Superior temporal gyrus (tissue), 1 donor: ENCODE data around the gene ZNF609.
A peak's percentile ranks its signal among the peaks of the same experiment; 100 is the strongest.
"Not testable (repeated sequence)": the region's sequence is repeated elsewhere in the genome, so short reads cannot be mapped to it uniquely, and the experiment has no call there.

Source experiments
- DNase-seq: peaks from one replicate; pipeline ENCODE4 v3.0.0-alpha.2; 2016; ENCODE audit errors: extremely low spot score

The ZNF609 gene

DNA sequence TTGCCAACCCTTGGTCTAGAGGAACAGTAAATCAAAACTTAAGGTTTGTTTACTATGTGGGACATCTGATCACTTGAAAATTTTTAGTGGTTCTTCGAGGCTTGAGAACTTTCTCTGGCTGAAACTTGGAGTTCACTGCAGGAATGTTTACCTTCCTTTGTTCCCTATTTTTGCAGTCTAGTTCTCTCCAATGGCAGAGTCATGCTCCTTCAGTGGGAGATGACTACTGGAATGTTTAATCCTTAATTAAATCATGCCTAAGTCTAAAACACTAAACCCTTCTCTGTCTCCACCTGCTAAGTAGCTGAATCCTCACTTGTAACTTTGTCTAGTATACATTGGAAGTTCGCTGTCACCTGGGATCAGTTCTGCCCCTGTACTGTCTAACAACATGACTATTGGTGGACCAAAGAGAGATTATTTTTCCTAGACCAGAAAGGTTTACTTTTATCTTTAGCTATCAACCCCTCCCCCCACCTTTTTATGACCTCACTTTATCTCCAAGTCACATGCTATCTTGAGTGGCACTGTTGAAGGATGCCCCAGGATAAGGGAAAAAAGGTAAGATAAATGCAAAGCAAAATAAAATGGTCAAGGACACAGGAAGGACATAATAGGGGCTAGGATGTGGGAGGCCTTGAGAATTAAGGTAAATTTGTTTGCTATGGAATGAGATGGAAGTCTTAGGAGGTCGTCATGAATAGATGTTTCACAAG, 1.2 kb upstream of the ZNF609 start:
- DNase-seq = no peak

DNA sequence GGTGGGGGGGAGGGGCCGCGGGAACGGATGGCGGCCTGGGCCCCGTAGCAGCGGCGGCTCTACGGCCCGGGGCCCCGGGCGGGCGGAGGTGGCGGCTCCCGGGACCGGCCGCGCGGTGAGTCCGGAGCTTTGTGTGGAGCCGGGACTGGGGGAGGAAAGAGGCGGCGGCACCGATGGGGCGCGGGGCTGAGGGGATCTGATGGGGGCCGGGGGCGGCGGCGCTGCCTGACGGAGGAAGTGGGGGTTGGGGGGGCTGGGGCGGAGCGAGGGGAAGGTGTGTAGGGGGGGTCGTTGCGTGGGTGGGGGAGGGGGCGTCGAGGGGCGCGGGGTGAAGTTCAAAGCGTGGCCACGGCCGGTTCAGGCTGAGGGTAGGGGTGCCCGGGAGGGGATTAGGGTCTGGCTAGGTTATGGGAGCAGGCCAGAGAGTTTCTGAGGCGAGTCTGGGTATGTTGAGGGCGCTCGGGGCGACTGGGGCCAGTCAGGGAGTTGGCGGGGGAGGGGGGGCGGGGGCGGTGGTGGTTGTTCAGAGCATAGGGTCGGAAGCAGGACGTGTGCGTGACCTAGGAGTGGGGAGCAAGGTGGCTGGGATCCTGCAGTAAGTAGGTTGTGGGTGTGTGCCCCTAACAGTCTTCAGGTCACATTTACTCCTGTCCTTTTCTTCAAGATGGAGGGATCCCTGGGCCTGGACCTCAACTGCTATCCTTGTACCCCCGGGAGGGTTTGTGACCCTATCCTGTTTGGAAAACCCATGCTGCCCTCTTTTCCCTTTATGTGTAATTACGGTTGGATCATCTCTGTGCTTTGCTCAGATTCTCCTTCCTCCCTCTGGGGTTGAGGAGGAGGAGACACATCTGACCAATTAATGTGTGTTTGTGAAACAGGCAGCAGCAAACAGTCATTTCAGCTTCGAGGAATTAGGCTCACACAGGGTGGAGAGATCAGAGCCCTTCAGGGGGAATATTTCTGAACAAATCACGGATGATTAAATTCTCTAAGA, 644 bp downstream of the ZNF609 start:
- peak; percentile 84 for DNase-seq

DNA sequence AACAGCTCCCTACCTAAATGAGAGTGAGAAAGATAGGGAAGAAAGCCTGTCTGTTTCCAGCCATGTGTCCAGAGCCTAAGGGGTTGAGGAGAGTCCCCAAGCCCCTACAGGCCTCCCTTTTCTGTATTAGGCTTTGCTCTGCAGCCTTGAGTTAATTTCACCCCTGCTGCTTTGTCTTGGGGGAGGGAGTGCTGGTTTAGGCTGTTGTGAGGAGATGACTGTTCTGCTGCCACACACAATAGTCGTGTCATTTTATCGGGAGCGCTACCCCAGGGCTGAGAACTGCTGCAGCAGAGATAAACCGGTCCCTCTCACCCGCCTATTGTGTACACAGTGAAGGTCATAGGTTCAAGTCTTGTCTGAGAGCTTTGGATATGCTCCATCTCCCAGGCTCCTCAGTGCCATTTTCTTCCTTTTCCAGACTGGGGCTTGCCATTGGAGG, 1.4 kb downstream of the ZNF609 start:
- no peak for DNase-seq

DNA sequence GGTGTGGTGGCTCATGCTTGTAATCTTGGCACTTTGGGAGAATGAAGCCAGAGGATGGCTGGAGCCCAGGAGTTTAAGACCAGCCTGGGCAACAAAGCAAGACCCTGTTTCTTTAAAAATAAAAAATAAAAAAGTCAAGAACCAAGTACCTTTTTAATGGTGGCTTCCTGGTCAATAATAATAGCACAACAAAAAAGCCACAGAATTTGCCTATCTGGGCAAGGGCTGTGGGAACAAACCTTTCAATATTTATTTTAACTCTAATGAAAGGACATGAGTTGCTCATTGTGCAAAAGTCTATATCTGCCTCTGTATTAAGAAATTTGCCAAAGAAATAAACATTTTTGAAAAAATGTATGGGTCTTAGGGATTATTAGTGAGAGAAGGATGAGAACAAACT, 2.1 kb downstream of the ZNF609 start:
- no peak for DNase-seq

DNA sequence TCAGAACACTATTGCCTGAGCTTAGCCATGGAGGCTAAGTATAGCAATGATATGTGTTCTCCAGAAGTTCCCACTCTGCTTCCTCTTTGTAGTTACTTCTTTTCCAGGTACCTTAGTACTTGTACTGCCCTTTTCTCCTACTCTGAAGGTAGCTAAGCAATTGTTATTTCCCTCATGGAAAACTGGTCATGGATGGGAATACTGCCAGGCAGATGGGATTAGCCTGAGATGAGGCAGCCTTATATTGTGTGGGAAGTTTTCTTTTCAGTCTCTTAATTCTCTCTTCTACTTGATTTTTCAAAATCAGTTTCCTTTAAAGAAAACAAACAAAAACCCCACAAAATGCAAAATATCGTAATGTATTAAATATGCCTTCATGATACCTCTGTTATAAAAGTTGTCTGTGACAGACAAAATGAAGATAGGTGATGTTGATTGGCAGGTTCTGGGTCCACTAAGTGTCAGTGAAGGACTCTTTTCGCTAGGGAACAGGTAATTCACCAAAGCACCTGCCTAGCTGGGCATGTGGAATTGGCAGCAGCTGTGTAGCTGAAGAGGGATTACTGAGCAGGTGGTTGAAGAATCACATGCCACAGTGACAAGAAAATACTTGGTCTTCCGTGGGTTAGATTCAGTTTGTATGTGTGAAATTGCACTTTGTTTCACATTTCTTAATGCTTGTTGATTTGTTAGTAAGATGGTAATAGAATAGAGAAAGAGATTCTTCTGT, 4.1 kb downstream of the ZNF609 start:
- no peak for DNase-seq

DNA sequence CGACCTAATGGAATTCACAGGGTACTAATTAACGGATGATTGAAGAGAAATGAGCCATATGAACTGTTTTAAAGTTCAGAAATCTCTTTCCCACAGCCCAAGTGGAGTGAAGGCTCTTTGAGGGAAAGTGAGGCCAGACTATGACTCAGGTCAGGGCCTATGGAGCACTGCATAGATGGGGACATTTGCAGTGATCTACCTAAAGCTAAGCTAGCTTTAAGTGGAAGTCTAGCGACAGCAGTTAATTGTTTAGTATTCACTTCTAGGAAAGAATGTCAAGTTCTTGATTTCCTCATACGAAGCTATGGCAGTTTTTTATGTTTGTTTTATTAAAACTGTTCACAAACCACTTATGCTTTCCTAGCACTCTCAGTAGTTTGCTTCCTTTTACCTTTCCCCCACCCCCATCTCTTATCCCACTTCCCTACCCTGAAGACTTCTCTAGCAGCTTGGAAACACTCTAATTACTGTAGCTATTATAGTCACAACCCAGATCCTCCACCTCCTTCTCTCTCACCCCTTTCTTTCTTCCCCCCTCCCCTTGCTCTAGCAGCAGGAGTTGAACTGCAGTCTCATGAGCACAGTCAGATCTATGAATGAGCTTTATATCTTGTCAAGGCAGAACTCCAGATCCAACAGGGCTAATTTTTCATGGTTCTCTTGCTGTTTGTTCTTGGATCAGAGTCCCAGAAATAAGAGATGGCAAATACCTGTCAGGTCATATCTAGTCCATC, 6.2 kb downstream of the ZNF609 start:
- no peak for DNase-seq

DNA sequence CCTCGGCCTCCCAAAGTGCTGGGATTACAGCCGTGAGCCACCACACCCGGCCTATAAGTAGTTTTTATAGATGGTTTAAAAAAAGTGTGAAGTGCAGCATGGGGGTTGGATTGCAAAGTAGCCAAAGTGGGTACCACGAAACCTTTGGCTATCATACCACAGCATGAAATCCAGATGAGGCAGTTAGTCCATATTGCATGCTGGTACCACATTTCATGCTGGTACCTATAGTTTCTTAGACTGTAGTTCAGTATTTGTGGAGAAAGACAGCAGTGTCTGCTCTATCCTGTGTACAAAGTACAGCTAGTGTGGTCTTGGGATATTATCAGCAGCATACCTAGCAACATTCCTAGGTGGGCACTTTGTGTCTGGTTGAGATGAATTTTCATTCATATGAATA, 11.8 kb downstream of the ZNF609 start:
- DNase-seq = no peak

DNA sequence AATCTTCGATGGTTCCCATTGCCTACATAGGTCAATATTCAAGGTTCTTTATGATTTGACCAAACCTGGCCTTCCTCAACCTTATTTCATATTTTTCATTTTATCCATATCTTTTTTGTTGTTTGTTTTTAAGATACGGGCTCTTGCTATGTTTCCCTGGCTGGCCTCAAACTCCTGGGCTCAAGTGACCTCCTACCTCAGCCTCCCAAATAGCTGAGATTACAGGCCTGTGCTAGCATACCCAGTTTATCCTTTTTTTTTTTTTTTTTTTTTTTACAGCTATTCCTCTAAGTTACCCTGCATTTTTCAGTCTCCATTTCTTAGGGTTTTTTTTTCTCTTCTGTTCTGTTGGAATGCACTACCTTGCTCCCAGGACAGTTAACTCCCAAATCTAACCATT, 14.5 kb downstream of the ZNF609 start:
- DNase-seq = no peak

DNA sequence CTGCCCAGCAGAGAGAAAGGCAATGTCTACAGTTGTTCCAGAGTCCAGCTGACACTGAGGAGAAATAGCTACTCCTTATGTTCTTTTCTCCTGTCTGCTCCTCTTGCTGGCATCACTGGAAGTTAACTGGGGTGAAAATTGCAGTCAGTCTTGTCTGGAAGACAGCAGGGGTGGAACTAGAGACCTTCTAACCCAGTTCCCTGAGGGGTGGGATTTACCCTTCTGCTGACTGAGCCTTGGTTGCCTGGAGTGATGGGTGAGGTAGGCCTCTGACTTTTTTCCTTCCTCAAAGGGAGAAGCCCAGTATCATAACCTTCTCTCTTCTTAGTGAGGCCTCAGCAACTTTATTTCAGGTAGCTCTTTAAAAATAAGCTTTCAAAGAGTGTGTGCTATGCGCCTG, 16.2 kb downstream of the ZNF609 start:
- no peak for DNase-seq

DNA sequence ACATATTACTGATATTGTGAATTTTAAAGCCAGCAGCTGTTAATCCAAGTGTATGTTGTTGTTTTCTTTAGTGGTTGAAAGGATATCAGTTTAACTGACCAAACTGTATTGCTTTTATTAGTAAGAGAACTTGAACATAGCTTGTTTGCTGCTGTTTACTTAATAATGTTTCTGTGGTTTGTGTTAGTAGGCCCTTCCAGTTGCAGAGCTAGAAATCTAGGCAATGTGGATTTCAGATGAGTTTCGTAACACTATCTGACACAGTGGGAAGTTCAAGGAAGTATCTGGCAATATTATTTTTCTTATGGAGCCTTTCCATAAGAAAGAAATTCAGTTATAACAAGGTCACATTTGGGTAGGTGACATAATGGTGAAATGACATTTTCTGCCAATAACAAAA, 18.5 kb downstream of the ZNF609 start:
- no peak for DNase-seq

DNA sequence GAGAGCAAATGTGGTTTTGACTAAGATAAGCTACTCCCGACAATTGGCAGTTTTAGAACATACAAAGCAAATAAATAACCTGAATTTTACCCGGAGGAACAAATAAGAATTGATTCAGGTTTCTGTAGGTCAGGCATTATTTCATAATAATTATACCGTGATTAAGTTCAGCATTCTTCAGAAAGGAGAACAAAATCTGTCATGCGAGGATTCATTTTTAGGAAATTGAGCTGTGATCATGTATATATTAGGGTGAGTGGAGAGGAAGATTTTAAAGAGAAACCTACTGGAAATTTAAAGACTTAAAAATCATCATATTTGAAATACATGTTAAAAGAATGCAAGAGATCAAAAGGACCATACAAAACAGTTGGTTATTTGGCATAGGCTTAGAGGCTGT, 20.5 kb downstream of the ZNF609 start:
- DNase-seq = no peak

DNA sequence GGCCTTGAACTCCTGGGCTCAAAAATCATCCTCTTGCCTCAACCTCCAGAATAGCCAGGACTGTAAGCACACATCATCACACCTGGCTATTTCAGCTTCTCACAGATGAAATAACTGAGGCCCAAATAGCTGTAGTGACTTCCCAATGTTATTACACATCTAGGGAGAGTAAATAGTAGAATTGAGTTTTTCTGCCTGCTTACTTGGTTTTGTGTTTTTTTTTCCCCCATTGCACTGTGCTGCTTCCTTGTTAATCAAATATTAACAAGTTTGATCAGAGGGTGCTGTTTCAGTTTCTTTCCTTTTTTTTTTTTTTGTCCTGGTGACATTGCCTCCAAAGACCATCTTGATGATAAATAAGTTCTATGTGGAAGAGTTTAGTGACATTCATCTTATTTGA, 23.4 kb downstream of the ZNF609 start:
- DNase-seq = no peak

DNA sequence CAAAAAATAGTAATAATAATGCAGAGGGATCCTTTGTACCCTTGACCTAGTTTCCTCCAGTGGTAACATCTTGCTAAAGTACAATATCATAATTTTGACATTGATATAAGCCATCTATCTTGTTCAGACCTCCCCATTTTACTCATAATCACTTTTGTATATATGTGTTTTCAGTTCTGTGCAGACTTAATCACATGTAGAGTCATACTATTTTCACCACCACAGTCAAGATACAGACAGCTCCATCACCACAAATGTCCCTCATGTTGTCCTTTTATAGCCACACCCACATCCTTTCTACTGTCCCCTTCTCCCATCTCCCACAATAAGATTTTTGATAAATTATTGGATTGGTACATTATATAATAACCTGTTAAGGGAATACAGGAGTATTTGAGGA, 25.4 kb downstream of the ZNF609 start:
- DNase-seq = no peak

DNA sequence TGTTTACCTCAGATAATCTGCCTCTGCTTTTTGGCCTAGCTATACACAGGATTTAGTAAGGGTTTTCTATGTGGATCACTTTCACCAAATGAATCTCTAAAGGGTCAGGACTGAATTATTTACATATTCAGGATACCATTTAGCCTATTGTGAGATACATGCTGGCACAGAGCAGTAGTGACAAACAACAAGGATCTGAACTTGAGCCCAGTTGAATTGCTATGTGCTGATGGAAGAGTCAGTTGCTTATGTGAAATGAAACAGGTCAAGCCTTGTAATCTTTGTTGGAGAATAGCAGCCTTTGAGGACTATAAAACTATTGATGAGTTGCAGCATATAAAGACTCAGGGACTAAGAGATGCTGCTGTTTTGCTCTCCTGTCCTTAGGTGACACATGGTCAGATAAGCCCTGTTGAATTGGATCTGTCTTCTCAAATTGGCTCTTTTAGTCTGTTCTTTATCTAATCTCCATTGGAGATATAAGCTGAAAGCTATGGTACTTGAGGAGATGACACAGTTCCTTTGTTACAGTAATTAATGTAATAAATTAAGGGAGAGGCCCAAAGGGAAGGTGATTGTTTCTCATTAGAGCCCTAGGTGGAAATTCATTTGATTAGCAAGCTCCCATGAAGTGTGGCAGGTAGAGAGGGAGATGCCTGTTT, 30.4 kb downstream of the ZNF609 start:
- no peak for DNase-seq

DNA sequence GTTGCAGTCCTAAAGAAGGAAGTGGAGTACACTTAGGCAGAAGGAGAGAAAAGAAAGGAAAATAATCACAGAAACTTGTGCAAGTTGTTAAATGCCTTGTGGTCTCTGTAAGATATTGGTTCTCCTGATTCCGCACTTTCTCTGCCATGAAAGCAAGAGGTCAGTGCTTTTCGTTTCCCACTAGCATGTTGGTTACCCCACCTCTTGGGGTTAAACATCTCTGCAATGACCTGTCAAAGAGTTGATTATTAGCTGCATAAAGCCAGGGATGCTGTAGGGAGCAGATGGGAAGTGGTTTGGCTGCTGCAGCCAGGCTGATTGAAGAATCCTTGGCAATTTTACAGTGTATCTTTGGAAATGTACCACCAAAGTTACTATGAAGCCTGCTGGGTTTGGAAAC, 33.3 kb downstream of the ZNF609 start:
- DNase-seq = no peak

DNA sequence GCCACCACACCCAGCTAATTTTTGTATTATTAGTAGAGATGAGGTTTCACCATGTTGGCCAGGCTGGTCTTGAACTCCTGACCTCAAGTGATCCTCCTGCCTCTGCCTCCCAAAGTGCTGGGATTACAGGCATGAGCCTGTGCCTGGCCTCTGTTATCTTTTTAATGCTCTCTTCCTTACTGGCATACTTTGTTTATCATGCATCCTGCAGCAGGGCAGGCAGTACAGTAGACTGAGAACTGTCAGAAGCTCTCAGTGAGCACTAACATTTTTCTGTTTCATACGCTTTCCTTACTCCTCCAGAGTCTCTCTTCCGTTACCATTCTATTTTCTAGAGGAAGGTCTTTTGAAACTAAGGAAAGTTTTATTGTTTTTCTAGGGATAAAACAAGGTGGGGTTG, 35.6 kb downstream of the ZNF609 start:
- DNase-seq = not testable (repeated sequence)

DNA sequence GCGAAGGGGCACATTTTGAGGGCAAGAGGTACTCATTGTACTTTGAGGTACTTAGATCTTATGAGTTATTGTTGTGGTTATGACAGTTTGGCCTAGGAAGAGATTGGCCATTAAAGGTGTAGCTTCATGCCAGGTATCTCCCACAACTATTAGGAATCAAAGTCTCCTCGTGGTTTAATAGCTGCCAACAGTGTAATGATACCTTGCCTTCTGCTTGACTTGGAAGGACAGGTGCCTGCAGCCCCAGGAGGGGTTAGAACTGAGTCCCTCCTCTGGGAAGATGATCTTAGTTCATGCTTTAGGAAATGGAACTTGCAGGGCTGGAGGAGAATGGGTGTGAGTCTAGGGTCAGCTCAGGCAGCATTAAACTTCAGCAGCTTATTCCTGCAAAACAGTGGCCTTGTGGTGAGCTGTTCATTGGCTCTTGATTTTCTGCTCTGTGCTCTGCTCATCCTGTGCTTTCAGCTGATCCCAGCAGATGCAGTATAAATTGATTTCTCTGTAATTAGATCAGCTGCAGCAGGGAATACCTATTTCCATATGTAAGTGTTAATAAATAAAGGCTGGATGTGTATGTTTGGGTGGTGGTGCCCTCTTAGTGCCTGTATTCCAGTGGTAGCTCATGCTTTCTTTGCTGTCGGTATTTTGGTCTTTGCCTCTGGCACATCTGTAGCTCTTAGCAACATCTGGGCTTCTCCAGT, 40.5 kb downstream of the ZNF609 start:
- DNase-seq = no peak

DNA sequence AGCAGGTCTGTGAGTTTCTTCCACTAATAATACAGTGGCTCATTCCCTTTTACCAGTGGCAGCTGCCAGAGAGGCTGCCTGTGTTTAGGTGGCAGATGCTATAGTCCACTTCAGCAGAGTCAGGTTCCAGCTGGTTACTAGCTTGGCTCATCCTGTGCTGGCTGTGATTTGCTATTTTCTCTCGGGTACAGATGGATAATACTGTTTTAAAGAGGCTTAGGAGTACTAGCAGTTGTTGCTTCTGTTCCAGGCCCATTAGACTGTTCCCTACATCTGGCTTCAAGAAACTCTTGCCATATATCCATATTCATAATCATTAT, 41.0 kb downstream of the ZNF609 start:
- DNase-seq = peak; percentile 26

DNA sequence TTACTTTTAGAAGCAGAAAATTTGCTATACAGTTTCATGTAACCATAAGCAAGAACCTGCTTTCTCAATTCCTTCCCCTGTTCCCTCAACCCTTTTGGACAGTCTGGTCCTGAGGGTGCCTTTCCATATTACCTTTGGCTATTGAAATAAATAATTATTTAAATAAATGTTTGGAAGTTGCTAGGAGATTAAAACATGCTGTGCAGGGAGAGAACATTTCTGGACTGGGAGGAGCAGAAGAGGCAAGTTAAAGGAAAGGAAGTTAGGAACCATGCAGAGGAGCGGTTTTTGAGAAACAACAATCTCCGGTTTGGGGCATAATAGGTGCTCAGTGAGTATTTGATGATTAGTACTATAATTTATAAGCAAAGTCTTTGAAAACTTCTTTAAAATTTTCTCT, 41.8 kb downstream of the ZNF609 start:
- peak; percentile 12 for DNase-seq

DNA sequence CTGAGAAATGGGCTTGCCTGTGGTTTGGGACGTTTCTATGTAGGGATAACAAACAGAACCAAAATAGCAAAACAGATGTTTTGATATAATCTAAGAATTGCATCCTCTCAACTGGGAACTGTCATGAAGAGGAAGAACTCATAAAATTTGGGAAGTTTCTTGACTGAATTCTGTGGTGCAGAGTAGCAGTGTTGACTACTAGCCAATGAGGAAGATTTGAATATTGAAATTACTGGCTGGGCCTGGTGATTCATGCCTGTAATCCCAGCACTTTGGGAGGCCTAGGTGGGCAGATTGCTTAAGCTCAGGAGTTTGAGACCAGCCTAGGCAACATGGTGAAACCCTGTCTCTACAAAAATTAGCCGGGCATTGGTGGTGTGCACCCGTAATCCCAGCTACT, 42.2 kb downstream of the ZNF609 start:
- no peak for DNase-seq

DNA sequence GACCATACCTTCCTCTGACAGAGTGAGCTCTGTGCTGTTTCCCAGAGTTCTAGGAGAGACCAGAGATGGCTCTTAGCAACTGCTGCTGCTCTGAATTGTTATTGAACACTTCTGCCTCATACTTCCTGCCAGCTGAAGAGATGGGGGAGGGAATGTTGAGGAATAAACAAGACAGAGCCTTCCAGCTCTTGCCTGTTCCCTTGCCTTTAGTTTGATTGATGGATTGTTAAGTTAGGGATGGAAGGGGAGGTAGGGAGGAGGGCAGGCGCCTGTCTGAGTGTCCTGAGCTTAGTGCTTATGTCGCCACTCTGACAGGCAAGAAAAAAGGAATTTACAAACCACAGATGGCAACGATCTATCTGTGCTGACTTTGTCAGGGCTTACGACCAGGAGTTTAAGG, 42.8 kb downstream of the ZNF609 start:
- DNase-seq = no peak
